ENCODE measurements around the gene NOTO.
"Not testable (repeated sequence)": the region's sequence is repeated elsewhere in the genome, so short reads cannot be mapped to it uniquely, and the experiment has no call there.

The NOTO gene

DNA sequence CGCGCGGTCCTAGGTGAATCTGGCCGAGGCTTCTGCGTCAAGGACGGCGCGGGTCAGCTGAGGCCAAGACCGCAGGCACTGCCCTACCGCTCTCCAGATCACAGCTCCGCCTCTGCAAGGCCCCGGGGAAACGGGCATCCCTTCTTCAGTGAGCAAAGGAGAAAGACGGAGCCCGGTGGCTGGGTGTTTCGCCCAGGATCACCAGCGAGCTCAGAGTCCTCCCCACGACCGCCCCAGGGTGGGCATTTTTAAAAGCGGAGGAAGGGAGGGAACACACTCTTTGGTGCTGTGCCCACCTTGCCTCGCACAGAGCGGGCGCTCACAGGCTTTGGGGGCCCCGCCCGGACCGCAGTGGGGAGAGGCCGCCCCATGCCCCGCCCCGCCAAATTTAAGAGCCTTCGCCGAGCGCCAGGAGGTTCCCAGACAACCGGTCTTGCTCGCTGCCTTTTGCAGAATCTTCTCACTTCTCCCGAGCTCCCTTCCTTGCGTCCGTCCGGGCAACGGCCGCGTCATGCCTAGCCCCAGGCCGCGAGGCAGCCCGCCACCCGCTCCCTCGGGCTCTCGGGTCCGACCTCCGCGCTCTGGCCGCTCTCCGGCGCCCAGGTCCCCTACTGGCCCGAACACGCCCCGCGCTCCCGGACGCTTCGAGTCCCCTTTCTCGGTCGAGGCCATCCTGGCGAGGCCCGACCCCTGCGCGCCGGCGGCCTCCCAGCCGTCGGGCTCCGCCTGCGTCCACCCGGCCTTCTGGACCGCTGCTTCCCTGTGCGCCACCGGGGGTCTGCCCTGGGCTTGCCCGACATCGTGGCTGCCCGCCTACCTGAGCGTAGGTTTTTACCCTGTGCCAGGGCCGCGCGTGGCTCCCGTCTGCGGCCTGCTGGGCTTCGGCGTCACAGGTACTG lies at the start of gene NOTO:
TSS of gene NOTO (plus strand) at position 419 of the 899 bp plus-strand sequence. CDS start at position 512, 93 bp downstream.
- FAIRE-seq = no peak

DNA sequence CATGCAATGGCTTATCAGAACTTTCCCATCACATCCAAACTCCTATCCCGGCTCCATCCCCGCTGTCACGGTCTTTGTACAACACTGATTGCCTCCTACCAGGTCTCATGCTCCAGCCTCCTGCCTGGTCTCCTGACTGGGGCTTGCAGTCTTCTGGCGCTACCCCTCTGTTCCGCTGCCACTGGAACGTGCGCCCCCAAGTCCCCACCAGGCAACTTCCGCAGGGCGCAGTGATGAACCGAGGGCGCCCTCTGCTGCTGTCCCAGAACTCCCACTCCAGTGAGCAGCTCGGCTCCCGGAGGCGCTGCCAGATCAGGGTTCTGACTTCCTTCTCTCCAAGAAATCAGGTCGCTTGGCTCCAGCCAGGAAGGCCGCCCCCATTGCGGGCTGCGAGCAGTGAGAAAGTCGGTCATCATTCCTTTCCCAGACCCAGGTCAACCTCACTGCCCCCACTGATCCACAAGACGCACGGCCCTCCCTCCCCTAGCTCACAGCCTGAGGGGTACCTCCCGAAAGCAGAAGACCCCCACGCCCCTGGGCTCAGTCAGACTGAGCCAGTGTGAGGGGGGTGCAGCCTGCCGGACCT lies 45.7 kb upstream of the NOTO start:
- no peak for FAIRE-seq

DNA sequence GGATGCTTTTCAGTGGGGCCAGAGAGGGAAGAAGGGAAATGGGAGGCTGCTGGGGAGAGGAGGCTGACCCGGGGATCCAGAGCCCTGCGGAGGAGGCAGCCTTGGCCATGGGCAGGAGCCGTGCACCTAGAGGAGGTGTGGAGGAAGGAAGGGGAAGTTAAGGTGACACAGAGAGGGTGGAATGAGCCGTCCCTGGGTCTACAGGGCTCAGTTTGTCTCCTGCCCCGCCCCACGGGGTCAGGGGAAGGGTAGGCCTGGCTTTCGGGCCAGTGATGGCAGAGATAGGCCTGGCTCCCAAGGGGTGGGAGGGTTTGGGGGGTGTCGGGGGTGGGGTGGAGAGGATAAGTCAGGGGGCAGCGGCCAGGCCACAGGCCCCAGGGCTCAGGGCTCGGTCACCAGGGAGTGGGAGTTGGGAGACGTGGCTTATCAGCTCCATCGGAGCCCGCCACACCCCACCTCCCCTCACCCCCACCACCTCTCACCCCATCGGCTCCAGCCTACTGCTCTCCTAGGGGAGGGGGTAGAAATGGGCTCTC lies 39.5 kb upstream of the NOTO start:
- FAIRE-seq = no peak

- no peak for FAIRE-seq
Measured at GRCh38 chr2:73163483-73164367, 38.6 kb upstream of the NOTO start.

GRCh38 chr2:73165978-73166377 lies 36.4 kb upstream of the NOTO start:
- FAIRE-seq = not testable (repeated sequence)

DNA sequence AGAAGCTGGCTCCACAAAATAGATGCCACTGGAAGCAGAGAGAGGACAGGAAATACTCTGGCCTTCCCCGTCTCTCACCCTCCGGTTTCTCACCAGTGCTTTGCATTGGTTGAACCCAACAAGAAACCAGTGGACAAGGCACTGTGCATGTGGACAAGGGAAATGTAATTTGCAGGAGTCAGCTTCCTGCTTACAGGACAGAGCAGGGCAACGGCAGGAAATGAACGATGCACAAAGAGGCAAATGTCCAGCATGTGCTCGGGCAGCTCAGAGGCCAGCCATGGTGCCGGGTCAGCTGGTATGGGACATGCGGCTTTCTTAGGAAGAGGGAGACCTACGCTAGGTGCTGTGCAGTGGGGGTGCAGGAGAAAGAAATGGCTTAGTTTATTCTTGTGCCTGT lies 35.6 kb upstream of the NOTO start:
- FAIRE-seq = not testable (repeated sequence)

DNA sequence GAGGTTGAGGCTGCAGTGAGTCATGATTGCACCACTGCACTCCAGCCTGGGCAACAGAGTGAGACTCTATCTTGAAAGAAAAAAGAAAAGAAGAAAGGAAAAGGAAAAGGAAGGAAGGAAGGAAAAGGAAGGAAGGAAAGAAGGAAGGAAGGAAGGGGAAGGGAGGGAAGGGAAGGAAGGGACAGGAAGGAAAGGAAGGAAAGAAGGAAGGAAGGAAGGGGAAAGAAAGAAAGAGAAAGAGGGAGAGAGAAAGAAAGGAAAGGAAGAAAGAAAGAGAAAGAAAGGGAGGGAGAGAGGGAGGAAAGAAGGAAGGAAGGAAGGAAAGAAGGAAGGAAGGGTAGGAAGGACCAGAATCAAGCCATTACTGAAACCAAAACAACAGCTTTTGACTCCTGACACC lies 34.0 kb upstream of the NOTO start:
- not testable (repeated sequence) for FAIRE-seq

DNA sequence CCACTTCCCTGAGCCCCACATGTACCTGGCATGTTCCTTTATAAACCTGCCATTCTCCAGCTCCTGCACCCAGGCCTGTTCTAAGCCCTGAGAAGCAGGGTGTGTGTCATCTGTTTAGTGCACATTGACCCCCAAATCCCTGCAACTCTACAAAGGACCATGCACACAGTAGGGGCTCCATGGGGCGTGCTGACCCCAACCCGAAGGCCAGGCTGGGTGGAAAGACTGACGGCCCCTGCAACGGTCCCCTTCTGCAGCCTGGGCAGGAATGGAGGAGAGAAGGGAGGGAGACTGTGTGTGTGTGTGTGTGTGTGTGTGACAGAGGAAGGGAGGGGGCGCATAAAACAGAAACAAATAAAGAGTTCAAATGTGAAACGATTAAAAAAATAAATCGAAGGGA lies 32.0 kb upstream of the NOTO start:
- not testable (repeated sequence) for FAIRE-seq

DNA sequence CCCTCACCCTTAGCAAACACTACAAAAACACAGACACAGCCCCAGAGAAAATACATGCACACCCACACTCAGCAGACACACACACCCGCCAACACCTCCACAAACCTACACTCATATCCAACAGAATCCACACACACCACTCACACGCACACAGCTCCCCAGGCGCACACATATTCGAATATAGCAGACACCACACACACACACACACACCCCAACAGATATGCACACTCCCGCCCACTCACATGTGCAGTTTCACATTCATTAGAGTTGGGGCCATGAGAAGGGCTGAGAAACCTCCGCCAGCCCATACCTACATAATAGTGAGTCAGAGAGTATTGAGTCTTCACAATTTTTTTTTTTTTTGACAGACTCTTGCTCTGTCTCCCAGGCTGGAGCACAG lies 29.4 kb upstream of the NOTO start:
- FAIRE-seq = no peak

GRCh38 chr2:73173781-73174180 lies 28.6 kb upstream of the NOTO start:
- FAIRE-seq = no peak

DNA sequence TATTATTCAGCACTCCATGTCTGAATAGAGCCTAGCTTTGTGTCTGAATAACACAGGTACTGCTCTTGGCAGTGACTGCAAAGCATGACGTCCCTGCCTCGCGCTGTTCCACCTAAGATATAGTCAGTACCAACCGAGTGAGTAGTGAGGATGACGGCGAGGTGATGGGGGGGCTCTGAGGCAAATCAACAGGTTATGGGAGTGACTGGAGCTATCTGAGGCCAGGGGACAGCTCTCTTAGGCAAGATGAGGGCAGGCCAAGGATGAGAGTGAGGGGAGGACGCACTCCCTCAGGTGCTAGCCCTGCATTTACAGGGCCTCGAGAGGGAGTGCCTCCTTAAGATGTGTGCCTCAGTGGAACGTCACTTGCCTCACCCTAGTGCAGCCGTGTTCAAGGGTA lies 28.1 kb upstream of the NOTO start:
- no peak for FAIRE-seq

- no peak for FAIRE-seq
Measured at GRCh38 chr2:73174941-73175662, 27.3 kb upstream of the NOTO start.

GRCh38 chr2:73175663-73176204 lies 26.6 kb upstream of the NOTO start:
- no peak for FAIRE-seq

DNA sequence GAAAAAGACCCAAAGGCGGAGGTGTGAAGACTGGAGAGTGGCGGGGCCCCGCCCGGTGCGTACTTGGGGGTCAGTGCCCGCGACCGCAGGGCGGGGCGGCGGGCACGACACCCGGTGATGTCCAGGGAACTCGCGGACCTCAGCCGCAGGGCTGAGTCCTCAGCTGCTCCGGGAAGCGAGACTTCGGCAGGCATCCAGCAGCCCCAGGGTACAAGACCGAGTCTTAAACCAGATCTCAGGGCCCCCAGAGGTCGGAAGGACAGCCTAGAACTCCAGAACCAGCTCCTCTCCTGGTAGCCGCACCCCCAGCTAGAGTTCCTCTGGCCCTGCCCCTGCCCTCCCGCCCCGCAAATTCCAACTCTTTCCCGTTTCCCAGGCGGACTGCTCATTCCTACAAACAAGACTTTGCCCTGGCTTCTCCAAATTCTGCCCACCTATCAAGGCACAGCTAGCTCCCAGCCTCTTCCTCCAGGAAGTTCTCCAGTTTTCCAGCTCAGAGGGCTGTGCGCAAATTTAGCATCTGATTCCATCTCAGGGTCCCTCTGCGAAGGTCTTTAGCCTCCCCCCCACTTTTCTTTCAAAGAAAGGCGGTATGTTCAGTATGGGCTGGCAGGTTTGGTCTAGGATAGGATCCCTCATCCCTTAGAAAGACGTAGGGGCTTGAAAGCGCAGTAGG lies 26.0 kb upstream of the NOTO start:
- FAIRE-seq = no peak

DNA sequence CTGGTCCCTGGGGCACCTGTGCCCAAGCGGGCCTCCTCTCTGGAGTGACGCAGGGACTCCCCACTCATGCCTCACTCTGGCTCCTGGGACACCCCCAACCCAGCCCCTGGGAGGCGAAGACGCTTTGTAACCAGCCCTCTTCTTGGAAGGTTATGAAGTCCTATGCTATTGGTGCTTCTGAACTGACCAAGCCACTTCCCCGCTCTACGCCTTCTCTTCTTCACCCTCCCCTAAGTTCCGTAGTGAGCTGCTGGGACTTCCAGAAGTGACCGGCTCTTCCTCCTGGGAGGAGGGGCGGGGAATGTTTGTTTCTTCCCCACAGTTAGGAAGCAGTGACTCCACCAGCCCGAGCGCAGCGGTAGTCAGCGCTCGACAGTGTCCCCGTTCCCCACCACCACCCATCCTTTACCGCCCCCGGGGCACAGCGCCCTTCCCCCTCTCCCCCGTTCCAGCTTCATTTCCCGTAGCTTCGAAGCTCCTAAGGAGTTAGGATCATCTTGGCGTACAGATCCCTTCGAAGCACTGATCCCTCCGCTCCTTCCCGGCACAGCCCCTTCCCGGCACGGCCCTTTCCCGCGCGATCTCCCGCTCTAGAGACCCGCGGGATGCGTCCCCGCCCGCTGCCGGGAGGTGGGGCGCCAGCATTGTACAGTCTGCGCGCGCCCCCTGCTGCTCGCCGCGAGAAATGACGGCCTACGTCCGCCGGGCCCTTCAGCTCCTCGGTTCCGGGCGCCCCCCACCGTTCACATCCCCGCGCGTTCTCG lies 25.3 kb upstream of the NOTO start:
- FAIRE-seq = no peak

- no peak for FAIRE-seq
Measured at GRCh38 chr2:73177645-73178255, 24.6 kb upstream of the NOTO start.

DNA sequence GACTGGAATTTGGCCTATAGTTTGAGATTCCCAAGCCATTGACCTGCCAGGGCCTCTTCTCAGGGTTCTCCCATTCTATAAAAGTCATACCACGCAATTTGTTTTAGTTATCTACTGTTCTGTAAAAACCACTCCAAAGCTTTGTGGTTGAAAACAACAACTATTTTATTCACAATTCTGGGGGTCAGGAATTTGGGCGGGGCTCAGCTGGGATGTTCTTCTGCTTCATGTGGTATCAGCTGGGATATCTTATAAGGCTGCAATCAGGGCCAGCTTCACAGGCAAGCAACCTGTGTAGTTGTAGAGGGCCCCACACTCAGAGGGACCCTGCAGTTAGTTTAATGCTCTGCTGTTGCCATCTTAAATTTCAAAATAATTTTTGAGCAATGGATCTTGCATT lies 16.4 kb upstream of the NOTO start:
- FAIRE-seq = no peak

DNA sequence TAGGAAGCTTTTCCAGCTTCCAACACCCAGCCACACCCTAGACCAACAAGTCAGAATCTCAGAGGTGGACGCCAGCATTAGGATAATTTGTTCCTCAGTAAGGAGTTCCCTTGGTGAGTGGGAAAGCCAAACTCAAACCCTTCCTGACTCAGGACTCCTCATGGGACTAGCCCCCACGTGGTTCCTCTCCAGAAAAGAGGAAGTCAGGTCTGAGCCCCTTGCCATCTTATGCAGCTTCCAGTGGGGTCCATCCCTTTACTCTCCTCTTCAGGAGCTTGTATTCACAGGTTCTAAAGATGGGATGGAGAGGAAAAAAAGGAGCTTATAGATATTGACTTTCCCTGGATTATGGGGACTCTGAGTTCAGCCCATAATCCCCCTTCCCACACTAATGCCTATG lies 14.8 kb upstream of the NOTO start:
- no peak for FAIRE-seq

DNA sequence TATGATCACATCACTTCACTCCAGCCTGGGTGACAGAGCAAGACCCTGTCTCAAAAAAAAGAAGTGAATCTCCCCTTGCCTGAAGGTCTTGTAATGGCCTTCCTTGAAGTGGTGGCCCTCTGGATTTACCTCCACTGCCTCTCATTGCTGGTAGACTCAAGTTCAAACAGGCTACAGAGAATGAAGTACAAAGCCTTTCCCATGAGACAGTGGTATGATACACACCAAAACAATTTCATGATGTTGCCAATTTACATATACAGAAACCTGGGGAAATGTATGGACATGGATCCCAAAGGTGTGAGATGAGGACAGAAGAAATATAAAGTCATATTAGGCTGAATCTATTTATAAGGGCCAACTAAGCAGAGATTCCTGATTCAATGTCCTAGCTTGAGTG lies 4.8 kb upstream of the NOTO start:
- no peak for FAIRE-seq

- not testable (repeated sequence) for FAIRE-seq
Measured at GRCh38 chr2:73200281-73200680, 2.1 kb upstream of the NOTO start.

Measured in colon (tissue), 2 donors.